GM18519 (cell line): ENCODE results near the gene CSTF1.

Experiments
- ATAC-seq: cut with Tn5 transposase; IDR thresholded peaks from one replicate; pipeline ENCODE4 v1.9.1; 2021; ENCODE audit warnings: mild to moderate bottlenecking, moderate library complexity; ENCODE audit not compliant: unreplicated experiment, low FRiP score

The CSTF1 gene

GRCh38 chr20:56392132-56392880 lies at the start of gene CSTF1, which contains the start of gene AURKA:
CSTF1 (plus strand) TSS chr20:56392645; CDS start chr20:56395553, 2,908 bp downstream.
AURKA (minus strand) TSS chr20:56392215; CDS start chr20:56388197, 4,018 bp downstream.
- ATAC-seq: peak; percentile 90

GRCh38 chr20:56342783-56343182 lies 49.7 kb upstream of the CSTF1 start:
- ATAC-seq: no peak

DNA sequence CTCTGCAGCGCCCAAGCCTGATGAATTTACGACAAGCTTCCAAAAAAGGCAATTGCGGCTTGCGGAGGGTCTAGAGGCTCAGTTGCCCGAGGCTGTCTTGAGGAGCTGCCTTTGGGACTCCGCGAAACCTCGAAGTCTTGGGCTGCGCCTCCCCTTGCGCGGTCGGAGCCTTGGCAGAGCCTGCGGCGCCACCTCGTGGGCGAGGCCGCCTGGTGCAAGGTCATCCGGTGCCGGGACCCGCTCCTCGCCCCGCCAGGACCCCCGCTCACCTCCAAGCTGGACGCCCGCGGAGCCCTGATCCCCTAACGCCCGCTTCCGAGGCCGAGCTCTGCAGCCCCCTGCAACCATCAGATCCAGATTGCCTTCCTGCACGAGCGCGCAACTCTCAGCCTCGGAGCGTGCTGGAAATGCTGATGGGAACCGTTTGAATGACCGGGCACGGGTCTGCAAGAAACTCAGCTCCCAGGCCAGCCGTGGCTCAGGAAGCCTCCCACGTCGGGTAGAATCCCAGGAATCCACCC lies 48.5 kb upstream of the CSTF1 start:
- peak; percentile 72 for ATAC-seq

DNA sequence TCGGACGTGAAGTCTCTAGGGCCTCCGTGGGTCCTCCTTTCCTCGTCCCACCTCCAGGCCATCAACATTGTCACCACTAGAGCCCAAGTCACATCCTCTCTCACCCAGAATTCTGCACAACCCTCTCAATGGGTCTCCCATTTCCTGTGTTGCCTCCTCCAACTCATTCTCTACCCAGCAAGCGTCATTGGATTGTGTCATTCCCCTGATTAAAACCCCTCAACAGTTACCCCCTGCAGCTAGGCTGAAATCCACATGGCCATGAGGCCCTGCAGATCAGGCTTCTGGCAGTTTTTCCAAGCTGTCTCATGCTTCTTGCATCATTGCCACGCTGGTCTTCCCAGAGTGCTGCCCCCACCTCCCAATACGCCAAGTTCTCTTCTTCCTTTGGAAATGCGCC lies 46.5 kb upstream of the CSTF1 start:
- no peak for ATAC-seq

DNA sequence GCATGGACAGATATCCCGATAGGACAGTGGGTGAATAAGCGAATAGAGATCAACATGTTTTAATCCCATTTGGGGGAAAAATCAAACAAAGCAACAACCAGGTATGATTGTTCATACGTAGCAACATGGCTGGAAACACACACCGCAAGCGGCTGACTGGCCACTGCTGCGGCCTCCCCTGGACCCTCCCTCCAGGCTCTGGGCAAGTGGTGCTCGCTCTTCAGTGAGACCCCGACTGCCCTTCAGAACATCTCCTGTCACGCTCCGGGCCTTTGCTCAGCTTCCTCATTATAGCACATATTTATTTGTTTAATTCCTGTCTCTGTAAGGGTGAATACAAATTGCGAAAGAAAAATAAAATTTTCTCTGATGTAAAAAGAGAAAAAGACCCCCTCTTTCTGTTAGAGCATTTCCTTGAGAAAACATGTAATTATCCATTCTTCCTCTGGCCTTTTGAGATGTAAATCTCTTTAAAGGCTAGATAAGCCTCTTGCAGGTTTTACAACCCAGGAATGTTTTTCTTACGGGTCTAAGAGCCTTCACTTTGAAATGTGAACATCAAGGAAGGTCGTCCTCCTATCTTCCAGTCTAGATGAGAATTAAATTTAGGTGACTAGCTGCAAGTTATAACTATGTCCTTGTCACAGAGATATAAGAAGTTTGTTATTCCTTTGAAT lies 44.7 kb upstream of the CSTF1 start:
- ATAC-seq: no peak

GRCh38 chr20:56348305-56348693 lies 44.1 kb upstream of the CSTF1 start:
- ATAC-seq: no peak

GRCh38 chr20:56348746-56349145 lies 43.7 kb upstream of the CSTF1 start:
- ATAC-seq: no peak

GRCh38 chr20:56350842-56351241 lies 41.6 kb upstream of the CSTF1 start:
- ATAC-seq: no peak

GRCh38 chr20:56352345-56353055 lies 39.9 kb upstream of the CSTF1 start:
- ATAC-seq: no peak

GRCh38 chr20:56353356-56353755 lies 39.1 kb upstream of the CSTF1 start:
- ATAC-seq: no peak

DNA sequence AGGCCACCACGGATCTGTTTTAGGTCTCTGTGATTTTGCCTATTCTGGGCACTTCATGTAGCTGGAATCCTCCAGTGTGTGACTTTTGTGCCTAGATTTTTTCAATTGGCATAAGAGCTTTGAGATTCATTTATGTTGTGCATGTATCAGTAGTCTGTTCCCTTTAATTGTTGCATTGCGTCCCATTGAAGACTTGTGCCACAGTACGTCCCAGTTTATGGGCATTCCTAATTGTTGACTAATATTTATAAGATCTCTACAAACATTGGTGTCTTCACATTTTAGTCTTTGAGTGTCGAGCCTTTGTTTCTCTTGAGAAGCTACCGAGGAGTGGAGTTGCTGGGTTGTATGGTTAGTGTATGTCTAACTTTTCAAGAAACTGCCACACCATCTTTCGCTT lies 34.4 kb upstream of the CSTF1 start:
- ATAC-seq: no peak

- peak; percentile 94 for ATAC-seq
Measured at GRCh38 chr20:56358600-56359211, 33.7 kb upstream of the CSTF1 start, which contains the start of gene FAM210B. FAM210B (plus strand) TSS chr20:56358974; CDS start chr20:56359006, 32 bp downstream.

- ATAC-seq: peak; percentile 24
Measured at GRCh38 chr20:56359212-56360132, 33.0 kb upstream of the CSTF1 start.

DNA sequence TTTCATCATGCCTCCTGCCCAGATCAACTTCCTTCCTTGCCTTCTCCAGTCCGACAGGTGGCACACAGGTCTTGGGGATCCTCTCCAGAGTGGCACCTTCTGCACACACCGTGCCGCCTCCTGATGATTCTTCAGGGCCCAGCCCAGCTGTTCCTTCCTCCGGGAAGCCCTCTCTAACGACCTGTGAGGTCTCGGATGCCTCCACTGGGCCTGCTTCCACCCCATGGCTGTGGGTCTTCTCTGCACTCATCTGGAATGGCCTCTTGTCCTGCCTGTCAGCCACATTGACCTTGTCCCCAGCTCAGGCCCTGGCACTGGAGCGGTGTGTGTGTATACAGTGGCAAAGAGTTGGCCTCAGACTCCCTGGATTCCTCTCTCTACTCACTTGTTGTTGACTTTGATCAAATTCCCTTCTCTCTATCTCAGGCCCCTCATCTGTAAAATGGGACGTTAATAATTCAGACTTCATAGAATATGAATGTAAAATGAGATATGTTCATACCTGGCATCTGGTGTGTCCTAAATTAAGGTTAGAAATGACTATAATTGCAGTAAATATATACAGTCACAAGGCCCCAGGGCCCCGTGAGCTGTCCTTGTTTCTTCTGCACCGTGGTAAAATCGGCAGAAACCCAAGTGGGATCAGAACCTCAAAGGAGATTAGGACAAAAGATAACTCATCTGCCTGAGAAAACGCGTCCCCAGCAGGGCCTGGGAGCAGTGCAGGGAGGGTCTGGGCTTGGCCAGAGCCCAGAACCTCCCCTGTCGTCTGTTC lies 32.1 kb upstream of the CSTF1 start:
- no peak for ATAC-seq

DNA sequence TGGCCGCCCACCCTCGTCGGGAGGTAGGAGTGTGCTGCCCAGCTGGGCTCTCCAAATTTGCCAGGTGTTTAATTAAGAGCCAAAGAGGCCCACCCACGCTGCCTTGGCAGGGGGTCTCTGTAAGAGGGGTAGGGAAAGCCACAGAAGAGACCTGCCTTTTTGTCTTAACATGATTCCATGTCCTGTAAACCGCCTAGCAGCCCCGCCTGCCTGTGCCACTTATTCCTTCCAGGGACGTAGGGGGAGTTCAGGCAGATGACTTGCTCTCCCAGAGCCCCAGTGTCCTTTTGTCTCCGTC lies 31.6 kb upstream of the CSTF1 start:
- no peak for ATAC-seq

DNA sequence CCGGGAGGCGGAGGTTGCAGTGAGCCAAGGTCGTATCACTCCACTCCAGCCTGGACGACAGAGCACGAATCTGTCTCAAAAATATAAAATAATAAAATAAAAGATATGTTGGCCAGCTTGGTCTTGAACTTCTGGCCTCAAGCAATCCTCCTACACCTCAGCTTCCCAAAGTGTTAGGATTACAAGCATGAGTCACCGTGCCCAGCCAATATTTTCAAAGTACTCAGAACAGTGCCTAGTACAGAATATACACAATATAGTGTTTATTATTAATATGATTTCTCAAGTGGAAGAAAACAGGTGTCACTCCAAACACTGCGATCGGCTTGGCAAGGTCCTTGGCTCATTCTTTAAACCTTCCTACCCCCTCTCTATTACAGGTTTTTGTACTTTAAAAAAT lies 30.5 kb upstream of the CSTF1 start:
- no peak for ATAC-seq

- ATAC-seq: no peak
Measured at GRCh38 chr20:56362833-56363413, 29.5 kb upstream of the CSTF1 start.

- ATAC-seq: no peak
Measured at GRCh38 chr20:56363491-56363890, 29.0 kb upstream of the CSTF1 start.
